Heart left ventricle (tissue), 16 donors: Measurements from ENCODE around the gene PLIN5. TPM values are rescaled to one million over a fixed set of nuclear protein-coding genes. Genes with fewer than 3 reads are reported as not detected.
A peak's percentile ranks its signal among the peaks of the same experiment; 100 is the strongest.

Source experiments
- ATAC-seq, 4 donors: fragments of 200-7000 bp; cut with Tn5 transposase; one replicate each; pipeline ENCODE4 v1.9.1; 2020 to 2022; ENCODE audit warnings: moderate library complexity in 4 of 4, mild to moderate bottlenecking in 3 of 4, moderate number of reproducible peaks in 1 of 4
- DNase-seq, 5 donors: peaks; one replicate each; pipeline ENCODE4 v3.0.0-alpha.2; 2020
- H3K27ac ChIP-seq, 12 donors: fragments of 200-600 bp; sonication (generic) in 4 of 12; one replicate each; pipeline versions ENCODE4 v1.5.0 to v1.8.0; 2016 to 2022; ENCODE audit warnings: mild to moderate bottlenecking in 2 of 12
- H3K27me3 ChIP-seq, 9 donors: fragments of 200-600 bp; sonication (generic) in 2 of 9; one replicate each; pipeline versions ENCODE4 v1.5.1 to v1.8.0; 2016 to 2022; ENCODE audit warnings: mild to moderate bottlenecking in 3 of 9
- H3K36me3 ChIP-seq, 9 donors: fragments of 200-600 bp; sonication (generic) in 2 of 9; one replicate each; pipeline versions ENCODE4 v1.5.0 to v1.8.0; 2018 to 2022; ENCODE audit warnings: mild to moderate bottlenecking in 2 of 9
- H3K4me1 ChIP-seq, 12 donors: fragments of 200-600 bp; sonication (generic) in 4 of 12; one replicate each; pipeline versions ENCODE4 v1.5.0 to v1.8.0; 2016 to 2022; ENCODE audit warnings: mild to moderate bottlenecking in 3 of 12
- H3K4me3 ChIP-seq, 12 donors: fragments of 200-600 bp; sonication (generic) in 4 of 12; one replicate each; pipeline versions ENCODE4 v1.5.0 to v1.8.0; 2017 to 2022; ENCODE audit warnings: mild to moderate bottlenecking in 9 of 12, moderate library complexity in 4 of 12
- H3K9me3 ChIP-seq, 12 donors: fragments of 200-600 bp; sonication (generic) in 4 of 12; one replicate each; pipeline versions ENCODE4 v1.5.0 to v1.8.0; 2016 to 2022; ENCODE audit warnings: mild to moderate bottlenecking in 1 of 12
- CTCF ChIP-seq, 12 donors: fragments of 200-600 bp; sonication (generic) in 4 of 12; IDR thresholded peaks; one replicate each; pipeline versions ENCODE4 v1.5.0 to v1.8.0; 2018 to 2022; ENCODE audit warnings: antibody characterized with exemption in 12 of 12, mild to moderate bottlenecking in 5 of 12
- POLR2A ChIP-seq, 2 donors: fragments of 450-650 bp; IDR thresholded peaks; one replicate each; pipeline ENCODE4 v1.6.1; 2017; ENCODE audit warnings: antibody characterized with exemption in 2 of 2, mild to moderate bottlenecking in 2 of 2, moderate library complexity in 2 of 2
- WGBS, 4 donors: extraction: QIAGEN DNeasy Blood & Tissue Kit in 2 of 4; methylation state at CpG; one replicate each; pipeline versions ENCODE4 v1.1.5 to v1.1.7; 2013 to 2018; 5-methylcytosine and 5-hydroxymethylcytosine counted together
- intact Hi-C, 10 donors: fragments of 100-400 bp; cut with DNase I; formaldehyde crosslinking; loops; one replicate each; pipeline versions ENCODE4 v1.11.1 to v1.14.2; 2022
- polyA plus RNA-seq, 2 donors: library from polyadenylated mRNA; stranded (reverse); fragments of 200-250 nt; gene quantifications; one replicate each; pipeline ENCODE4 v1.2.3, GENCODE V29; 2013
- total RNA-seq, 9 donors: library from RNA; depleted of rRNA in 2 of 9; stranded (reverse); fragments of >200 nt in 2 of 9; fragmentation: NEBNext Ultra II Directional in 3 of 9; extraction: Animal tissue kit (Norgen Biotek cat#: 25700) in 3 of 9; gene quantifications; one replicate each; pipeline versions ENCODE4 v1.1.0 to v1.2.4, GENCODE V29; 2016 to 2023
- donor health status: ischemic (EF 13 %, LVEDD 7.1; RV severe dilation, severe dysfunction).
- donor health status: healthy with polysubstance abuse.
- donor health status: DM: no; HTN: yes; CAD: no.
- donor health status: DM: no; HTN: no; CAD: no.
- donor health status: ischemic (EF 25% LVEDD 6.9; RV normal size, moderate dysfunction).
- donor health status: ischemic (EF 25% LVEDD 5.7; RV mildly dilated, moderate dysfunction).
- donor health status: healthy.
- donor health status: DM: yes; HTN: yes; CAD: no.
- donor health status: ischemic (EF 35%, LVEDD 5.7; RV mildly dilated, moderate dysfunction).
- donor health status: nonischemic (EF 11% LVEDD 7.7; RV severe dilation, severe dysfunction).
- donor health status: DM: yes; HTN: yes; CAD: no.
- donor health status: PGD.
- donor health status: ischemic (EF 29% LVEDD 5.4; RV normal size, mild dysfunction).
- donor health status: nonischemic (EF 23%, LVEDD 6.1; RV moderate dilation, normal function).

The PLIN5 gene
- total and polyA plus RNA-seq, 11 donors, result 17.5 to 88.6 (median 42.7) TPM

- 23 to 27% (median 26%) methylated on average over 24 to 25 of the region's 25 CpGs for WGBS, 4 donors
- intact Hi-C loops, result no loop called here
- Histone ChIP-seq H3K27me3 (no peaks in the 10 kb centered on the region), H3K9me3 (no peaks in the 10 kb centered on the region), H3K4me1 (peaks cover 0 to 27% (median 18%) of the 10 kb centered on the region in 12 donors), H3K4me3 (peak overlapping the region; percentile 65 to 98 (median 92)), H3K36me3 (peaks cover 0 to 30% (median 25%) of the 10 kb centered on the region in 9 donors), H3K27ac (peak overlapping the region in 7 of 12 donors; percentile 48 to 82 (median 74))
- TF ChIP-seq POLR2A (IDR thresholded peaks at IDR 0.05) (no peak), CTCF (IDR thresholded peaks at IDR 0.05) (no peak)
- ATAC-seq (no peak), DNase-seq (peak in 1 of 5 donors; percentile 64)
Measured at GRCh38 chr19:4473011-4473762, 61.8 kb downstream of the PLIN5 start.

Other genes with a start within 250 kb of the PLIN5 start
- gene TMIGD2, start 232.8 kb downstream of the PLIN5 start, total RNA-seq, result under 1 TPM in 3 of 9 donors, not detected in 6; 0.20 to 0.67 (median 0.30) TPM
- under 1 TPM in 1 of 2 donors, not detected in 1; 0.06 TPM for gene TMIGD2, start 232.8 kb downstream of the PLIN5 start, polyA plus RNA-seq
- gene FSD1, start 230.6 kb downstream of the PLIN5 start, total RNA-seq, result 1 to 10 TPM in 1 of 9 donors, not detected in 8; 1.2 TPM
- gene FSD1, start 230.6 kb downstream of the PLIN5 start, polyA plus RNA-seq, result under 1 TPM in 1 of 2 donors, not detected in 1; 0.04 TPM
- gene STAP2, start 196.4 kb downstream of the PLIN5 start, total RNA-seq, result 10 to 100 TPM in 1 of 9 donors, 1 to 10 TPM in 6, under 1 TPM in 2; 0.67 to 14.2 (median 2.1) TPM
- gene STAP2, start 196.4 kb downstream of the PLIN5 start, polyA plus RNA-seq, result 1 to 10 TPM; 1.1 to 1.9 TPM
- 10 to 100 TPM in 7 of 9 donors, 1 to 10 TPM in 2; 8.2 to 23.7 (median 19.0) TPM for gene MPND, start 191.7 kb downstream of the PLIN5 start, total RNA-seq
- 10 to 100 TPM; 14.4 to 21.9 TPM for gene MPND, start 191.7 kb downstream of the PLIN5 start, polyA plus RNA-seq
- gene SH3GL1, start 134.7 kb downstream of the PLIN5 start, total RNA-seq, result 10 to 100 TPM; 14.4 to 43.6 (median 22.2) TPM
- gene SH3GL1, start 134.7 kb downstream of the PLIN5 start, polyA plus RNA-seq, result 10 to 100 TPM; 17.3 to 43.3 TPM
- gene CHAF1A, start 132.6 kb downstream of the PLIN5 start, total RNA-seq, result 10 to 100 TPM in 1 of 9 donors, 1 to 10 TPM in 8; 3.0 to 10.7 (median 5.5) TPM
- gene CHAF1A, start 132.6 kb downstream of the PLIN5 start, polyA plus RNA-seq, result 1 to 10 TPM; 2.9 to 5.6 TPM
- 100 to 1,000 TPM in 6 of 9 donors, 10 to 100 TPM in 3; 75.1 to 128 (median 109) TPM for gene UBXN6, start 77.4 kb downstream of the PLIN5 start, total RNA-seq
- 100 to 1,000 TPM; 127 to 137 TPM for gene UBXN6, start 77.4 kb downstream of the PLIN5 start, polyA plus RNA-seq
- 100 to 1,000 TPM in 1 of 9 donors, 10 to 100 TPM in 8; 20.8 to 235 (median 29.9) TPM for gene HDGFL2, start 62.9 kb downstream of the PLIN5 start, total RNA-seq
- 10 to 100 TPM; 30.7 to 38.9 TPM for gene HDGFL2, start 62.9 kb downstream of the PLIN5 start, polyA plus RNA-seq
- 100 to 1,000 TPM; 110 to 292 (median 174) TPM for gene PLIN4, start 16.7 kb downstream of the PLIN5 start, total RNA-seq
- gene PLIN4, start 16.7 kb downstream of the PLIN5 start, polyA plus RNA-seq, result 100 to 1,000 TPM in 1 of 2 donors, 10 to 100 TPM in 1; 55.5 to 241 TPM
- gene LRG1, start 4.8 kb upstream of the PLIN5 start, total RNA-seq, result 1 to 10 TPM in 2 of 9 donors, under 1 TPM in 7; 0.15 to 1.7 (median 0.36) TPM
- under 1 TPM; 0.23 to 0.30 TPM for gene LRG1, start 4.8 kb upstream of the PLIN5 start, polyA plus RNA-seq
- 10 to 100 TPM in 5 of 9 donors, 1 to 10 TPM in 4; 6.4 to 29.7 (median 10.1) TPM for gene SEMA6B, start 24.5 kb upstream of the PLIN5 start, total RNA-seq
- 10 to 100 TPM in 1 of 2 donors, 1 to 10 TPM in 1; 6.0 to 16.5 TPM for gene SEMA6B, start 24.5 kb upstream of the PLIN5 start, polyA plus RNA-seq
- gene TNFAIP8L1, start 104.3 kb upstream of the PLIN5 start, total RNA-seq, result 10 to 100 TPM in 1 of 9 donors, 1 to 10 TPM in 8; 2.8 to 15.1 (median 5.8) TPM
- 1 to 10 TPM; 6.1 to 6.2 TPM for gene TNFAIP8L1, start 104.3 kb upstream of the PLIN5 start, polyA plus RNA-seq
- 10 to 100 TPM; 19.1 to 49.1 (median 25.5) TPM for gene MYDGF, start 135.1 kb upstream of the PLIN5 start, total RNA-seq
- 100 to 1,000 TPM in 1 of 2 donors, 10 to 100 TPM in 1; 33.1 to 201 TPM for gene MYDGF, start 135.1 kb upstream of the PLIN5 start, polyA plus RNA-seq
- 10 to 100 TPM; 38.9 to 65.2 (median 47.7) TPM for gene DPP9, start 188.6 kb upstream of the PLIN5 start, total RNA-seq
- gene DPP9, start 188.6 kb upstream of the PLIN5 start, polyA plus RNA-seq, result 10 to 100 TPM; 30.7 to 59.6 TPM